ENCODE results near the gene DUSP22. TPM values are rescaled to one million over a fixed set of nuclear protein-coding genes. Genes with fewer than 3 reads are reported as not detected.

DUSP22 gene
- total and polyA plus RNA-seq, 2 of the 8 experiments (the other 6 are each of a cell fraction or from before 2014, with no cell fraction given) = 15.5 to 32.4 TPM

- TF ChIP-seq TEAD4 (IDR thresholded peaks at IDR 0.05; ENCODE audit: low read depth, low read length) (no peak), ATF3 (IDR thresholded peaks at IDR 0.05; ENCODE audit: insufficient read depth, low read depth, low read length) (no peak), USF2 (IDR thresholded peaks at IDR 0.05; ENCODE audit: low read length) (no peak), CTBP2 (IDR thresholded peaks at IDR 0.05; ENCODE audit: borderline replicate concordance, insufficient read depth, insufficient read length, low read length) (no peak), SIN3A (conservative IDR thresholded peaks at IDR 0.05 in 1 of 2, IDR thresholded peaks at IDR 0.05 in 1 of 2; ENCODE audit: low read depth in 1 of 2, low read length in 2 of 2) (no peak), YY1 (IDR thresholded peaks at IDR 0.05; ENCODE audit: low read depth, low read length) (no peak)
Observed at GRCh38 chr6:345747-346385, 53.6 kb downstream of the DUSP22 start (continued).
